Small intestine (tissue), 7 donors: ENCODE data around the gene MAP6. TPM values are rescaled to one million over a fixed set of nuclear protein-coding genes. Genes with fewer than 3 reads are reported as not detected.
A peak's percentile ranks its signal among the peaks of the same experiment; 100 is the strongest.
"Not testable (repeated sequence)": the region's sequence is repeated elsewhere in the genome, so short reads cannot be mapped to it uniquely, and the experiment has no call there.

ENCODE experiments used
- DNase-seq, 2 donors: peaks; one replicate each; pipeline versions ENCODE4 v3.0.0 to v3.0.0-alpha.2; 2013
- FAIRE-seq: peaks from 2 replicates; lab custom pipeline; 2012; peaks lifted over from hg19 to GRCh38; lab: Jason Lieb, UNC
- H3K27ac ChIP-seq, 3 donors: one replicate each; pipeline ENCODE4 v1.5.1; 2013; ENCODE audit warnings: low read length in 2 of 3, mild to moderate bottlenecking in 2 of 3, control low read depth in 1 of 3, inconsistent platforms in 1 of 3, low read depth in 1 of 3, moderate library complexity in 1 of 3
- H3K27me3 ChIP-seq, 3 donors: one replicate each; pipeline ENCODE4 v1.6.1; 2013; ENCODE audit warnings: low read length in 3 of 3, inconsistent platforms in 1 of 3; ENCODE audit not compliant: control insufficient read depth in 3 of 3, insufficient read depth in 3 of 3
- H3K36me3 ChIP-seq, 3 donors: one replicate each; pipeline ENCODE4 v1.6.1; 2013; ENCODE audit warnings: low read length in 3 of 3, inconsistent platforms in 1 of 3, low read depth in 1 of 3, mild to moderate bottlenecking in 1 of 3, moderate library complexity in 1 of 3; ENCODE audit not compliant: control insufficient read depth in 3 of 3, insufficient read depth in 2 of 3
- H3K4me1 ChIP-seq, 3 donors: one replicate each; pipeline ENCODE4 v1.6.1; 2013; ENCODE audit warnings: low read length in 2 of 3, inconsistent platforms in 1 of 3, low read depth in 1 of 3, mild to moderate bottlenecking in 1 of 3, moderate library complexity in 1 of 3; ENCODE audit not compliant: control insufficient read depth in 3 of 3, insufficient read depth in 2 of 3
- H3K4me3 ChIP-seq, 3 donors: one replicate each; pipeline ENCODE4 v1.5.1; 2013; ENCODE audit warnings: low read length in 3 of 3, control low read depth in 1 of 3, inconsistent platforms in 1 of 3, low read depth in 1 of 3, mild to moderate bottlenecking in 1 of 3, moderate library complexity in 1 of 3
- H3K9me3 ChIP-seq, 2 donors: one replicate each; pipeline ENCODE4 v1.6.1; 2013; ENCODE audit warnings: low read depth in 1 of 2, low read length in 1 of 2; ENCODE audit not compliant: control insufficient read depth in 2 of 2, insufficient read depth in 1 of 2
- WGBS, 3 donors: extraction: QIAGEN DNeasy Blood & Tissue Kit; methylation state at CpG; one replicate each; pipeline ENCODE4 v1.1.7; 2013; 5-methylcytosine and 5-hydroxymethylcytosine counted together
- polyA plus RNA-seq, 4 donors: library from polyadenylated mRNA; stranded (reverse) in 3 of 4; unstranded in 1 of 4; fragments of 200-250 nt in 3 of 4; fragments of 120-200 nt in 1 of 4; gene quantifications; one replicate each; pipeline versions ENCODE4 v1.2.1 to v1.2.3, GENCODE V29; 2013
- donor health status: healthy with polysubstance abuse.
- donor health status: control.
- donor health status: control.
- donor health status: Bipolar disorder and iron deficiency.
- donor health status: healthy.

MAP6 gene
- polyA plus RNA-seq, 4 donors: 0.54 to 2.9 (median 2.5) TPM; not detected in 1

GRCh38 chr11:75703695-75704237 is 34.9 kb upstream of the MAP6 start:
- FAIRE-seq: no peak
- no peak overlapping the region for H3K4me3 ChIP-seq
- no peak overlapping the region for H3K27ac ChIP-seq
- no peaks in the 10 kb centered on the region for H3K36me3 ChIP-seq
- WGBS, 3 donors: 87 to 91% (median 88%) methylated on average over 7 of the region's 7 CpGs
- no peak for DNase-seq
- peaks cover 0 to 2% (median 0%) of the 10 kb centered on the region in 3 donors for H3K27me3 ChIP-seq
- H3K4me1 ChIP-seq: peaks cover 0 to 6% (median 2%) of the 10 kb centered on the region in 3 donors
- peaks cover 0 to 8% of the 10 kb centered on the region in 2 donors for H3K9me3 ChIP-seq

- H3K27me3 ChIP-seq: peaks cover 0 to 2% (median 0%) of the 10 kb centered on the region in 3 donors
- WGBS, 3 donors: 51 to 68% (median 59%) methylated on average over 2 of the region's 2 CpGs
- no peak overlapping the region for H3K4me3 ChIP-seq
- FAIRE-seq (no peak), DNase-seq (no peak)
- no peaks in the 10 kb centered on the region for H3K36me3 ChIP-seq
- H3K9me3 ChIP-seq: peaks cover 0 to 2% of the 10 kb centered on the region in 2 donors
- peaks cover 0 to 5% (median 0%) of the 10 kb centered on the region in 3 donors for H3K4me1 ChIP-seq
- H3K27ac ChIP-seq: no peak overlapping the region
Measured at GRCh38 chr11:75700940-75701339, 32.1 kb upstream of the MAP6 start.

GRCh38 chr11:75697906-75698581 is 29.2 kb upstream of the MAP6 start:
- WGBS, 3 donors: 48 to 75% (median 59%) methylated on average over 4 of the region's 4 CpGs
- Histone ChIP-seq H3K27me3 (peaks cover 0 to 2% (median 0%) of the 10 kb centered on the region in 3 donors), H3K4me1 (peaks cover 0 to 5% (median 0%) of the 10 kb centered on the region in 3 donors), H3K4me3 (no peak overlapping the region), H3K9me3 (no peaks in the 10 kb centered on the region), H3K36me3 (no peaks in the 10 kb centered on the region), H3K27ac (no peak overlapping the region)
- peak in 1 of 2 donors; percentile 62 for DNase-seq
- FAIRE-seq: no peak

DNA sequence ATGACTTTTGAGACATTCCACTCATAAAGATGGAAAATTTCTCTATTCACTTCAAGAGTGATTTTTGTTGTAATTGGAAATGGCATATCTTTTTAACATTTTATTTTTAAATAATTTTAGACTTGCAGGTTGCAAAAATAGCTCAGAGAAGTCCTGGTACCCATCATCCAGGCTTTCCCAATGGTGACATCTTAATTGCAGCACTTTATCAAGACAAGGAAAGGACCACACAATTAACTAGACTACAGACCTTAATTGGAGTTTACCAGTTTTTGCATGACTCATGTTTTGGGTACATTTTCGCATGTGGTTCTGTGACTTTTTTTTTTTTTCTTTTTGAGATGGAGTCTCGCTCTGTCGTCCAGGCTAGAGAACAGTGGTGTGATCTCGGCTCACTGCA is 23.0 kb upstream of the MAP6 start:
- FAIRE-seq (no peak), DNase-seq (no peak)
- Histone ChIP-seq H3K9me3 (no peaks in the 10 kb centered on the region), H3K4me3 (no peak overlapping the region), H3K36me3 (no peaks in the 10 kb centered on the region), H3K4me1 (no peaks in the 10 kb centered on the region), H3K27me3 (peaks cover 0 to 16% (median 0%) of the 10 kb centered on the region in 3 donors), H3K27ac (no peak overlapping the region)
- 81 to 85% (median 84%) methylated on average over 4 of the region's 4 CpGs for WGBS, 3 donors

- H3K27ac ChIP-seq: no peak overlapping the region
- H3K9me3 ChIP-seq: no peaks in the 10 kb centered on the region
- DNase-seq: no peak
- H3K4me3 ChIP-seq: no peak overlapping the region
- WGBS, 3 donors: 72 to 73% (median 72%) methylated on average over 3 of the region's 3 CpGs
- FAIRE-seq: no peak
- H3K4me1 ChIP-seq: no peaks in the 10 kb centered on the region
- H3K27me3 ChIP-seq: peaks cover 0 to 16% (median 0%) of the 10 kb centered on the region in 3 donors
- no peaks in the 10 kb centered on the region for H3K36me3 ChIP-seq
Measured at GRCh38 chr11:75689863-75690609, 21.2 kb upstream of the MAP6 start.

- H3K27me3 ChIP-seq: peaks cover 0 to 22% (median 0%) of the 10 kb centered on the region in 3 donors
- 70 to 76% (median 75%) methylated on average over 1 of the region's 1 CpG for WGBS, 3 donors
- not testable (repeated sequence) for H3K4me1 ChIP-seq, H3K36me3 ChIP-seq, DNase-seq, H3K9me3 ChIP-seq, H3K4me3 ChIP-seq, H3K27ac ChIP-seq, FAIRE-seq
Measured at GRCh38 chr11:75683856-75684255, 15.0 kb upstream of the MAP6 start.

- WGBS, 3 donors: 86 to 89% (median 86%) methylated on average over 11 of the region's 11 CpGs
- no peaks in the 10 kb centered on the region for H3K9me3 ChIP-seq
- peaks cover 0 to 19% (median 3%) of the 10 kb centered on the region in 3 donors for H3K27me3 ChIP-seq
- FAIRE-seq (no peak), DNase-seq (no peak)
- no peak overlapping the region for H3K4me3 ChIP-seq
- no peak overlapping the region for H3K27ac ChIP-seq
- H3K36me3 ChIP-seq: no peaks in the 10 kb centered on the region
- H3K4me1 ChIP-seq: no peaks in the 10 kb centered on the region
Measured at GRCh38 chr11:75679566-75679965, 10.7 kb upstream of the MAP6 start.

- FAIRE-seq: no peak
Measured at GRCh38 chr11:75678620-75679259, 9.9 kb upstream of the MAP6 start.

More at GRCh38 chr11:75678620-75679259, 9.9 kb upstream of the MAP6 start:
- 71 to 77% (median 75%) methylated on average over 17 of the region's 17 CpGs for WGBS, 3 donors
- no peak overlapping the region for H3K4me3 ChIP-seq
- H3K4me1 ChIP-seq: no peaks in the 10 kb centered on the region
- H3K27ac ChIP-seq: no peak overlapping the region
- DNase-seq: no peak
- H3K27me3 ChIP-seq: peaks cover 0 to 19% (median 3%) of the 10 kb centered on the region in 3 donors
- no peaks in the 10 kb centered on the region for H3K9me3 ChIP-seq
- no peaks in the 10 kb centered on the region for H3K36me3 ChIP-seq
